HG02973 (cell line): ENCODE data around the gene ANKRD2.
"Not testable (repeated sequence)": the region's sequence is repeated elsewhere in the genome, so short reads cannot be mapped to it uniquely, and the experiment has no call there.

Experiments used
- ATAC-seq: cut with Tn5 transposase; IDR thresholded peaks from one replicate; pipeline ENCODE4 v1.9.1; 2021; ENCODE audit warnings: moderate library complexity; ENCODE audit not compliant: unreplicated experiment

Gene ANKRD2

DNA sequence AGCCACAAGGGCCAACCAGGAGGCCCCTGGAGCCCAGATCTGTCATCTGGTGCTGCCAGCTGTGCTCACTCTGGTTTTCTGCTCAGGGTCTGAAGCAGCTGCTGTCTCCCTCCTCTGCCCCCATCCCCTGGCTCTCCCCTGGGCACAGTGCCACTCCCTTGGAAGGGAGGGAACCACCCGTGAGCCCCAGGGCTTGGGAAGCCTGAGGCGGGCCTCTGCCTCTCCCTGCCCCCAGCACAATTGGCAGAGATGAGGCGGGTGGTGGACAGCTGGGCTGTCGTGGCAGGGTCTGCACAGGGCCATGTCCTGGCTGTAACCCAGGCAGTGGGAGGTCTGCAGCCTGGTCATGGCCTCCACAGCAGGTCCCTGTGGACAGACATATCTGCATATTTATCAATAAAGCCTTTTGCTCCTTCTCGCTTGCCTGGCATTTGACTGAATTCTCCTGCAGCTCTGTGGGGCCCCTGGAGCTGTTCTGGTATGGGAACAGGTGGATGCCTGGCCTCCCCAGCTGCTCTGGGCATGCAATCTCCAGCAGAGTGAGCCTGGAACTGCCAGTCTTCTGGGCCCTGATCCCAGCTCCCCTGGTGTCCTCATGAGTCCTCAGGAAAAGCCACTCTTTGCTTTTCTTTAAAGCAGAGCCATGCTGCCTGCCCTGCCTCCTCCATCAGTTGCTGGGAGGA lies 1.6 kb upstream of the ANKRD2 start:
- no peak for ATAC-seq

DNA sequence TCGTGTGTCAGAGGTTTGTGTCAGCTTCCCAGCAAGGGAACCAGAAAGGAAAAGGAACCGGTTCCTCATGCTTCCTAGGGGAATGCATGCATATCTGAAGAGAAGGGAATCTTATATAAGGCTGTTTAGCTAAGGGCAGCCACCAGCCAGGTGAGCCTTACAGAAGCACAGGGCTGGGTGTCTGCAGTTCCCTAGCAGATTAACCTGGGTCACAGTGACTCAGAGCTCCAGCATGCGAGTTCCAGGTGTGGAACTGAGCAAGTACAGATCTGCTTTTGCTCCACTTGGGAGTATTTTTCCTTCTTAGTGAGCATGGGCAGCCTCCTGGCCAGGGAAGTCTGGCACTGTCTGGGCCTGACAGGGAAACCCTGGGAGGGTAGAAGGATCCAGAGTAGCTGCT lies 957 bp upstream of the ANKRD2 start:
- ATAC-seq: no peak

DNA sequence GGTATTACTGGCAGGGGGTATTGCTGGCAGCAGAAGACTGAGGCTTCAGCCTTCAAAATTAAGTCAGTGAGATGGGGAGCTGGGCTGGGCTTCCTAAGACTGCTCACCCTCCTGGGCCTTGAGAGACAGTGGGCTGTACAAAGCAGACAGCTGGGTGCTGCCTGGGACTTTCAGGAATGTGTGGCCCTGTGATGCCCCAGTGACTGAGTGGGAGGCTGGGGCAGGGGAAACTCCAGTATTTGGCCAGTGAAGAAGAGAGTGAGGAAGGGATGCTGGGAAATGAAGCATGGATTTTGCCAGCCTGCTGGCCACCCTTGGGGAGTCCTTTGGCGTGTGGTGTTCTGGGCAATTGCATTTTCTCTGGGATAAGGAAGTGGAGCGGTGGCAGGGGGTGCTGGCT lies 442 bp downstream of the ANKRD2 start:
- ATAC-seq: no peak

DNA sequence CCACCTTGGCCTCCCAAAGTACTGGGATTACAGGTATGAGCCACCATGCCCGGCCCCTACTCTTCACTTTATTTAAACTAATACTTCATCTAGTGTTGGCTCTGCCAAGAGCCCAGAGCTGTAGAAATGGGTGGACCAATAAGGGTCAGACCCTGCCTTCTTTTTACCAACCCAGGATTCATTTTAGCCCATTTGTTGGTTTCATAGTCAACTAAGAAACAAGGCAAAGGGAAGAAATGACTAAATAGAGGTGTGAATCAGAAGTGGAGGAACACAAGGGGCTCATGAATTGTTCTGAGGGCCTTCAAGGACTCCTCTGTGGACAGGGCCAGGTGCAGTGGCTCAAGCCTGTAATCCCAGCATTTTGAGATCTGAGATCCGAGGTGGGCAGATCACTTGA lies 1.1 kb downstream of the ANKRD2 start:
- ATAC-seq: no peak

DNA sequence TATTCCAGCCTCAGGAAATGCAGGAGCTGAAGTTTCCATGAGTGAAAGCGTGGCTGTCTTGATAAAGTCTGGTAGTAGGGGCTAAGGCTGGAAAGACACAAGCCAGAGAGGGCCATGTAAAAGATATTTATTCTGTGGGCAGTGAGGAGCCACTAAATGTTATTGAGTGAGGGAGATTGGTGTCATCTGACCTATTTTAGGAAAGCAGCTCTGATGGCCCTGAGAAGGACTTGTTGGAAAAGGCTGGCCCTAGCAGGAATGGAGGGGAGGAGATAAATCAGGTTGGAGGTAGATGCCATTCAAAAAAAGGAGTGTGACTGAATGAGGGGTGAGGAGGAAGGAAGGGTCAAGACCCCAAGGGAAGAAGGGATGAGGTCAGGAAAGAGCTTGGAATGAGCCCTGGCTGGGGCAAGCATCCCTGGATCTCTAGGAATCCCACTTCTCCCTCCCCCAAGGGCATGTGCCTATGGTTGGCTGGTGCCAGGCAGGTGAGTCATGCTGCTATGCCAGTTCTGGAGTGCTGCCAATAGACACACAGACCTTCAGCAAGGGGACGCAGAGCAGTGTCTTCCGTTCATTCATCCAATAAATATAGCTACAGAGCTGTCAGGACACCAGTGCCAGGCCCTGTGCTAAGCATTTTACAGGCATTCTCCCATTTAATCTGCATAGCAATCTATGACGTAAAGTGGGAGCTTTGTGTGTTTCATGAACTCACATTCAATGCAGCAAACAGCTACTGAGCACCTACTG lies 2.0 kb downstream of the ANKRD2 start:
- ATAC-seq: no peak

DNA sequence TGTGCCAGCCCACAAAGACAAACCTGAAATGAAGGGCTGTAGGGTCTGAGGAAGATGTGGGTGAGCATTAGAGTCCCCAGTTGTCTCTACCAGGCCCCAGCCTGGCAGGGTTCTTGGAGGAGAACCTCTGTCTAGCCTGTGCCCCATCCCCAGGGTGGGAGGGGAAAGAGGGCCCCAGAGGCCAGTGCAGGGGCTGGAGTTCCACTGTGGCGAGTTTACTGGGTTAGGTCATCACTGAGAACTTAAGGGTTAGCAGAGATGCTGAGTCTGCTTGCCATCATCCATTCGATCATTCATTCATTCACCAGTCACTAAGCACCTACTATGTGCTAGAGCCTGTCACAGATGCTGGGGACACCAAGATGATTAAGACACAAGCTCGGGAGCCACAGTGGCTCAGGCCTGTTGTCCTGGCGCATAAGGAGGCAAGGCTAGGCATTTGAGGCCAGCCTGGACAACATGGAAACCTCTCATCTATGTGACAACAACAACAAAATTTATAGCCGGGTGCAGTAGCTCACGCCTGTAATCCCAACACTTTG lies 2.6 kb downstream of the ANKRD2 start:
- no peak for ATAC-seq

DNA sequence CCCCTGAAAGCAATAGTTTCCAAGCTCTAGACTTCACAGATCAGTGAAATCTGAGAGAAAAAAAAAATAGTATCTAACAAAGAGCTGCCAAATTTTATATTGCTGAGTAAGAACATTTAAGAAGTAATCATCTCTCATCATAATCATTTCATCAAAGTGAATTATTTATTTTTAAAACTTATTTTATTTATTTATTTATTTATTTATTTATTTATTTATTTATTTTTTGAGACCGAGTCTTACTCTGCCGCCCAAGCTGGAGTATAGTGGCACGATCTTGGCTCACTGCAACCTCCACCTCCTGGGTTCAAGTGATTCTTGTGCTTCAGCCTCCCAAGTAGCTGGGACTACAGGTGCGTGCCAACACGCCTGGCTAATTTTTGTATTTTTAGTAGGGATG lies 3.9 kb downstream of the ANKRD2 start:
- ATAC-seq: not testable (repeated sequence)

DNA sequence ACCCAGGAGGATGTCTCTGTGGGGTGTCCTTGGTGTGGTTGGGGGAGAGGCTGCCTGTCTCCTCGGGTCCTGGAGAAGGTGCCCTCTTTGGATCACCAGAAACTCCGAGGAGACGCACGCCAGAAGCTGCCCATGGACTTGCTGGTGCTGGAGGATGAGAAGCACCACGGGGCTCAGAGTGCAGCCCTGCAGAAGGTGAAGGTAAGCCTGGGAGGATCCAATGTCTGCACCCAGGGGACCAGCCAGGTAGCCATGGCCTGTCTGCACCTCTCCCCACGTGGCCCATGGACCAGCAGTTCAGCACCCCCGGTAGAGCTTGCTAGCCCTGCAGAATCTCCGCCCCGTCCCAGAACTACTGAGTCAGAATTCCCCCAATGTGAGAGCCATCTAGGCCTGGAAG lies 5.1 kb downstream of the ANKRD2 start:
- ATAC-seq: no peak

DNA sequence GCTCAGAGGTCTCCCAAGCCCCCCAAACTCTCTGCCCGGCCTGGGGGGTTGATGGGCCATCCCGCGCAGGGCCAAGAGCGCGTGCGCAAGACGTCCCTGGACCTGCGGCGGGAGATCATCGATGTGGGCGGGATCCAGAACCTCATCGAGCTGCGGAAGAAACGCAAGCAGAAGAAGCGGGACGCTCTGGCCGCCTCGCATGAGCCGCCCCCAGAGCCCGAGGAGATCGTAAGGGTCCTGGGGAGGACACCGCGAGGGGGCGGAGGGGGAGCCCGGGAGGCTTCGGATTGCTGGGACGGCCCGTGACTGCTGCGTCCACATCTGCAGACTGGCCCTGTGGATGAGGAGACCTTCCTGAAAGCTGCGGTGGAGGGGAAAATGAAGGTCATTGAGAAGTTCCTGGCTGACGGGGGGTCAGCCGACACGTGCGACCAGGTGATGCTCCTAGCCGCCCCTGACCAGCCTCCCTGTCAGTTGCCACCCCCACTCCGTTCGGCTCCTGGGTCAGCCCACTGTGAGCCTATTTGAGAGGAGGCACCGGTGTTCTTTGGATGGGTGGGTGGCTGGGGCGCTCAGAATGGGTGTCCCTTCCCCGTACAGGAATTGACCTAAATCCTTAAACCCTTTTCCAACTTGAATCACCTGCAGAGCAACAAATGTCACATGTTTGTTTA lies 5.7 kb downstream of the ANKRD2 start:
- ATAC-seq: no peak

DNA sequence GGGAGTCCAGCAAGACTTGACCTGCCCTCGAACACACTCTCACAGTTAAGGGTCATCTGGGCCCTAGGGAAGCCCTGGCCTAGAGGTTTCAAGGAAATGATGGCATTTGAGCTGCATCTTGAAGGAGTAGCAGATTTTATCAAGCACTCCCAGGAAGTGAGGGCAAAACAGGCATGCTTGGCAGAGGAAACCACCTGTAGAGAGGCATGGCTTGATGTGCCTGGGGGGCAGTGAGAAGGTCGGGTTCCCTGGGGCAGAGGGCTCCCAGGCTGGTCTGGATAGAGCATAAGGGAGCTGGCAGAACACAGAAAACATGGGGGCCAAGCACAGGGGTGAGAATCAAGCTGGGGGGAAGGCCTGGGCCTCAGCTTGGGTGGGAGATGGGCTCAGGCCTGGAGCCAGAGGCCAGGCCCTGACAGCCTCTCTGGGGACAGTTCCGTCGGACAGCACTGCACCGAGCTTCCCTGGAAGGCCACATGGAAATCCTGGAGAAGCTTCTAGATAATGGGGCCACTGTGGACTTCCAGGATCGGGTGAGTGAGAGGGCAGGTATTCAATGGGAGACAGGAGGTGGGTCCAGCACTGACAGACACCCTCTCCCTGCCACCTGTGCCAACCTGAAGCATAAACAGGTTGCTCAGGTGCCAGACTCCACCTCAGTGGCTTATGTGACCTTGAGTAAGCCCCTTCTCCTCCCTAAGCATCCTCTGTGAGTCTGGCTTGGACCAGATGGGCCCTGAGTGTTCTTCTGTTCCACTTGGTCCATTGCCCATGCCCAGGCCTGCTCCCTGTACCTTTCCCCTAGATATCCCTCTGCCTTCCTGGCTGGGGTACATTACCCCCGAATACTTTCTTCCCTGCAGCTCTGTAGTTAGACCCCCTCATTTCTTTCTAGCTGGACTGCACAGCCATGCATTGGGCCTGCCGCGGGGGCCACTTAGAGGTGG lies 8.1 kb downstream of the ANKRD2 start:
- no peak for ATAC-seq

DNA sequence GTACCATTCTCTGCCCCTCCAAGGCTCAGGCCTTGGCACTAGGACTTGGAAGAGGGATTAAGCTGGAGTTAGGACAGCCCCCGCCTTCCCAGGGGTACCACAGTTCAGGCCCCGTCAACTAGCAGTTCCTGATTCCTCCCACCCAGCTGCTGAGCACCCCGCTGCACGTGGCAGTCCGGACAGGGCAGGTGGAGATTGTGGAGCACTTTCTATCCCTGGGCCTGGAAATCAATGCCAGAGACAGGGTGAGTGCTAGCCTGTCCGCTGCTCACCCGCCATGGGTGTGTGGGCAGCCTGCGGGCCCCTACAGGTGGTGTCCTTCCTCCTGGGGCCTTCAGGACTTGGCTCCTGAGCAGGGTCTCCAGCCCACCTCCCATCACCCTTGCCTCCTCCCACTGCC lies 9.6 kb downstream of the ANKRD2 start:
- ATAC-seq: no peak

DNA sequence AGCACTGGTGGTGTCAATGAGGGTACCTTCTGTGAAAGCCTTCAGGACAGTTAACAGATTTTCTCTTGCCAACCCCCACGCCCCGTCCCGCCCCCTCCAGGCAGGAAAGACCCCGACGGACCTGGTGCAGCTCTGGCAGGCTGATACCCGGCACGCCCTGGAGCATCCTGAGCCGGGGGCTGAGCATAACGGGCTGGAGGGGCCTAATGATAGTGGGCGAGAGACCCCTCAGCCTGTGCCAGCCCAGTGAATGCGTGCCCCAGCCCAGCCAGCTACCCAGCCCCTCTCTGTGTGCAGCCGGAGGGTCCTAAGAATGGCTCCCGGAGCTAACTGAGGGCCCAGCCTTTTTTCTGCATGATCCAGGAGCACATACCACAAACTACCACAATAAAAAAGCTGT lies 10.9 kb downstream of the ANKRD2 start:
- no peak for ATAC-seq

DNA sequence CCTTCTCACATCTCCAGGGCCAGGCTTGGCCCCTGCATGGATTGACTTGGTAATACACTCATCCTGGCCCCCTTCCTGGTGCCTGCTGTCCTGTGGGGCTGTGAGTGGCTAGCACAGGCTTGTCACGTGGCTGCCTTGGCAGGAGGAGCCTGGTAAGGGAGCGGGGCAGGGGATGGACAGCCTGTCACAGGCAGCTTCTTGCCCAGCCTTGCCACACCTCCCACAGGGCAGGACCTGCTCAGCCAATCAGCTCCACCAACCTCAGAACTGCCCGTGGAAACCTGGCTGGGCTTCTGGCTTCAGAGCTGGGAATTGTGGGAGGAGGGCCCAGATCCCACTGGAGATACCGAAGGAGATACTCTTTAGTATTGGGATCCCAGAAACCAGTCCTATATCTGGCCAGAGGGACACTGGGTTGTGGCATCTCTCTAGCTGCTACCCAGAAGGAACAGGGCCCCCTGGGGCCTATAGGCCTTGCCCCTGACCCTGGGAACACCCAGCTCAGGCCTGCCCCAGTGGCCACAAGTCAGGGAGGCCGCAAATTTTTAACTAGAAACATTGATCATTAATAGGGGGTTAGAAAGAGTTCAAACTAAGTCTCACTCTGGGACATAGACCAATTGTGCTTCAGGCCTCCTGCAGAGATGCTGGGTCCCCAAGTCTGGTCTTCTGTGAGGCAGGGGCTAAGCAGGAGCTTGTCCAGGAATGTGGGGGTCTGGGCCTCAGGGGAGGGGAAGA lies 11.7 kb downstream of the ANKRD2 start, which contains the start of gene HOGA1:
TSS of gene HOGA1 (plus strand) at position 330 of the 738 bp plus-strand sequence. CDS start at position 645, 315 bp downstream.
- ATAC-seq: no peak

DNA sequence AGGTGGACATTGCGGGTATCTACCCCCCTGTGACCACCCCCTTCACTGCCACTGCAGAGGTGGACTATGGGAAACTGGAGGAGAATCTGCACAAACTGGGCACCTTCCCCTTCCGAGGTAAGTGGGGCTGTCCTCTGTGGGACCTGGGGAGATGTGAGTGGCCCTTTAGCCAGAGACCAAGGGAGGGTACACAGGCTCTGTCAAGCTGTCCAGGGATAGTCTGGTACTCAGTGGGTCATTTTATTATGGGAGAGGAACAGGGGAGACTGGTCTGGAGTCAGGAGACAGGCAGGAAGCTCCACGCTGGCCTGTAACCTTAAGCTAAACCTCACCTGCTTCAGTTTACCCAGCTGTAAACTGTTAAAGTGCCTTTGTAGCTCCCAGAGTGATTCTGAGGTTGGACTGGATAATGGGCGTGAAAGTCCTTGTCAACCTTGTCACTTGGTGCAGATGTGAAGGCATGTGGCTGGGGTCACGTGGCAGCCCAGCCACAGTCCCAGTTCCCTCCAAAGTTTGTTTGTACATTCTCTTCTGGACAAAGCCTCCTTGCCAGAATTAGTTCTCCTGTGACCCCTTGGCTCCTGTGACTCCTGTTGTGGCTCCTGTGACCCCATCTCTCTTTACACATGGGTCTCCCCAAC lies 12.3 kb downstream of the ANKRD2 start:
- no peak for ATAC-seq

DNA sequence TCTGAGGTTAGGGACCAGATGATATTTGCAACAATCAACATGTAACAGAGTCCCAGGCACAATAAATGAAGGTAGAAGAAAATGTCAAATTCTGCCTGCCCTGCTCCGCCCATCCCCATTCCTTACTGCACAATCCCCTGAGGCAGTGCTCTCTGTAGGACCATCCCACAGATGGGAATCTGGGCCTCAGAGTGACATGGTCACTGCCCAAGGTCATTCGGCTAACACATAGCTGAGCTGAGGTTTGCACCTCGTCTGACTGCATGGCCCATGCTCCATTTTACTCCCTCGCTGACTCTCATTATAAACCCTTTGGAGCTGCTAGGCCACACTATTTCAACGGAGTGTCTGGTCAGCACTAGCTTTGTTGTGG lies 12.8 kb downstream of the ANKRD2 start:
- ATAC-seq: no peak

DNA sequence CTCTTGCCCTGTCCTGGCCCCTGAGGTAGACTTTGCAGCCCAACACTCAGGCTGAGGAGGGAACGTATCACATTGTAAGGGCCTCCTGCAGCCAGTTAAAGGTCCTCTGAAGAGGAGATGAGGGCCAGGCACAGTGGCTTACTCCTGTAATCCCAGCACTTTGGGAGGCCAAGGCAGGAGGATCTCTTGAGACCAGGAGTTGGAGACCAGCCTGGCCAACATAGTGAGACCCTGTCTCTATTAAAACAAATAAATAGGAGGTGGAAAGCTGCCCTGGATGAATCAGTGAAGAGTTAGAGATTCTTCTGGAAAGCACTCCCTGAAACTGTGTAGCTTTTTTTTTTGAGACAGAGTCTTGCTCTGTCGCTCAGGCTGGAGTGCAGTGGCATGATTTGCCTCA lies 14.6 kb downstream of the ANKRD2 start:
- ATAC-seq: no peak

DNA sequence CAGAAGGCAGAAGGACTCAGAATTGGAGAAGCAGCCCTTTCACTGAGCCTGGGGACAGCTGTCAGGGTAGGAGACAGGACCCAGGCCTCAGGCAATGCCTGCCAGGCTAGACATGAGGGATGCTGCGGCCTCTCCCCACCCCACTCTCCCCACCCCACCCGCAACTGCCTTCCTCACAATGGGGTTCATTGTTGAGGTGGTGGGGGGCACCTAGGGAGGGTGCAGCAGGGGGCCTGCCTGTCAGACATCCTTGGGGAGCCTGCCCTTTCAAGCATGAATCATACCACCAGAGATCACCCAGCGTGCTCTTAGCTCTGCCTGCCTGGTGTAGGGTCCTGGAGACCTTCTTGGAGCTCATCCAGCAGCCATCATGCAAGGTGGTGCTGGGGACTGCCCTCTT lies 16.9 kb downstream of the ANKRD2 start, which contains the start of gene C10orf62:
TSS of gene C10orf62 (plus strand) at position 243 of the 400 bp plus-strand sequence. CDS start 177 bp downstream, outside the sequence.
- no peak for ATAC-seq

DNA sequence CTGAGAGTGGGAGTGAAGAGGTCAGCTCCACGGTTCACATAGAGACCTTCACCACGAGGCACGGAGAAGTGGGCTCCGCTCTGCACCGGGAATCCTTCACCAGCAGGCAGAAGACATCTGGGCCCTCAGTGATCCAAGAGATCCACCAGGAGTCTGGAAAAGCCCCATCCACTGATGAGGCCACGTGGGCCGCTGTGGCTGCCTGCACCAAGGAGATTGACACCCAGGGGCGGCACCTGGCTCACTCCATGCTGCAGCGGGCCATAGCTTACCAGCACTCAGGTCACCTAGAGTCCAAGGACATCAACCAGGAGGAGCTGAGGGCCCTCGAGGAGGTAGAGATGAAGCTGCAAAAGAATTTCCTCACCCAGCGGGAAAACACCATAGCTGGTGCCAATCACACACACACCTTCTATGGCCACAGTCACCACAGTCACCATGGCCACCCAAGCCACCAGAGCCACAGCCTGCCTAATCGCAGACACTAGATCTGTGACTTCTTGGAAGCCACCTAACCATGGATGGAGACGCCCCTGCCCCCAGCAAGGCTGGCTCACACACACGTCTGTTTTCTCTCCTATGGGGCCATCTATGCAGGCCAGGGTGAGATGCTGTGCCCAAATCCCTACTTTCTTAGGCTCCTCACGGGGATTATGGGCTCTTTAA lies 17.6 kb downstream of the ANKRD2 start:
- no peak for ATAC-seq
